ENCODE data around the gene DPP6.

The DPP6 gene

DNA sequence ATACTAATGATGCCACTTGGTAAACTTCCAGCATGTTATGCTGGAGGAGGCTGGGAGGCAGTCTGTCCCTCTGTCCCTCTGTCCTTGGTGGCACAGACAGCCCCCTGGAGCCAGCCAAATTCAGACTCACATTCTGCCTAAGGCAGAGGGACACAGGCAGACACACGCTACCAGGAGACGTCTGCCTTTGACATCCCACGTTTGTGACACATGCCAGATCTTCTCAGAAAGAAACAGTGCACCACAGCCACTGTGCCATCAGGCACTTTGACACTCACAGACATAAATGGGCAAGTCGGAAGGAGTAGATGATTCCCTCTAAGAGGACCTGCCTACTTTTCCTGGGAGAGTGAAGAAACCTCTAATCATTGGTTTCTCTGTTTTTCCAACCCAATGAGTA, 467.0 kb downstream of the DPP6 start:
- Histone ChIP-seq H3K27ac (no peak overlapping the region), H3K4me3 (no peak overlapping the region)
- DNase-seq (ENCODE audit: low spot score) = no peak
- TF ChIP-seq CTCF (IDR thresholded peaks at IDR 0.05) = no peak

DNA sequence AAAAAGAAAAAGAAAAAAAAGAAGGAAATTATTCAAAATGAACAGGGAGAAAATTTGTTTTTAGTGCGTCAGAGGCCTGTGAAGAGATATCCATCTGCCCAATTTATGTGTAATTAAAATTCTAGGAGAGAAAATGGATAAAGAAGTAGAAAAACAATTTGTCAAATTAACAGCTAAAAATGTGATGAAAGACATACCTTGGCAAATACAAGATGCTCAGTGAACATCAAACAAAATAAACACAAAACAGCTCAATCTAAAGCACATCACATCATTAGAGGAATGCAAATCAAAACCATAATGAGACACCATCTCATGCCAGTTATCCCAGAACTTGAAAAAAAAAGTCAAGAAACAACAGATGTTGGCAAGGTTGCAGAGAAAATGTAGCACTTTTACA, 477.9 kb downstream of the DPP6 start:
- no peak for TF ChIP-seq CTCF (IDR thresholded peaks at IDR 0.05)
- no peak overlapping the region for H3K4me3 ChIP-seq
- no peak for DNase-seq (ENCODE audit: low spot score)
- H3K27ac ChIP-seq = no peak overlapping the region

- TF ChIP-seq CTCF (IDR thresholded peaks at IDR 0.05) = no peak
- Histone ChIP-seq H3K4me3 (no peak overlapping the region), H3K27ac (no peak overlapping the region)
- DNase-seq (ENCODE audit: low spot score) = no peak
Observed at GRCh38 chr7:154532771-154533170, 480.6 kb downstream of the DPP6 start.

DNA sequence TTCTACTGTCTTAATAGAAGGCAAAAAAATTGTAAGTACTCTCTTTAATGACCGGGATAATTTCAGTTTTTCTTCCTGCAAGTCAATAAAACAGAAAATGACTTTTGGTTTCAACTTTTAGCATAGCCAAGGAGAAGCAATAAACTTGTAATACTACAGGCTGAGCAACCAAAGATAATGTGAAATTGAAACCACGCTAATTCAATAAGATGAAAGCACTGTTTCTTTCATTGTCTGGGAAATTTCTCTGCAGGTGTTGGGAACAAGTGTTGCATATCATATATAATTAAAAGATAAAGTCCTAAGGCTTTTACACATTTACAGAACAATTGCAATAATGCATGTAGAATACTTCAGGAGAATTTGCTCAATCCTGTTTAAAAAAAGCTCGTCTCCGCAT, 488.4 kb downstream of the DPP6 start:
- no peak for TF ChIP-seq CTCF (IDR thresholded peaks at IDR 0.05)
- DNase-seq (ENCODE audit: low spot score) = no peak
- no peak overlapping the region for H3K4me3 ChIP-seq
- H3K27ac ChIP-seq = no peak overlapping the region

- Histone ChIP-seq H3K4me3 (no peak overlapping the region), H3K27ac (no peak overlapping the region)
- DNase-seq (ENCODE audit: low spot score) = no peak
- TF ChIP-seq CTCF (IDR thresholded peaks at IDR 0.05) = no peak
Observed at GRCh38 chr7:154541606-154542005, 489.4 kb downstream of the DPP6 start.

DNA sequence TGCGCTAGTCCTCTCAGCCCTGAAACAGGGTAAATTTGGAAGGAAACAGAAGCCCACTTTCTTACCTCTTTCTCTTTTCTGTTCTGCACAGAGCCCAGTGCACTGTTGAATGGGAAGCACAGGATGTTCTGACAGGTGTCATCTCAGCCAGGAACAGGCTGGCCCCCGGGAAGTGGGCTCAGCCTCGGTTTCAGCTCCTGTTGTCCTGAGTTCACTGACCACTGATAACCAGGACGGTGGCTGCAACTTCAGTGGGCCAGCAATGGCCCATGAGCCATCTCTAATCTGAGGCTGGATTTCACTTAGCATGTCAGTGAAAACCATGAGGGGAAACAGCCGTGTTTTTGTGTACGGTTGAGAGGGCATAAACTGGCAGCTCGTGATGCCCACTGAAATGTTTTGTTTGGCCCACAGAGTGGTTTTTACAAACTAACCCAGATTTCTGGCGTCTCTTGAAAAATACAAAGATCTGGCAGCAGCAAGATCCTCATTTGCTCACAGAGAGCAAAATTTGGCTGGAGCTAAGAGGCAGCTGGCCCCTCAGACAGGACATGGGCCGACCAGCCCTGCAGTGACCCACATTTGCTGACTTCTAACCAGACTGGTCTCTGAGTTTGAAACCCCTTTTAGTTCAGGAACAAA, 494.9 kb downstream of the DPP6 start:
- no peak overlapping the region for H3K27ac ChIP-seq
- H3K4me3 ChIP-seq = no peak overlapping the region
- DNase-seq (ENCODE audit: low spot score) = no peak
- no peak for TF ChIP-seq CTCF (IDR thresholded peaks at IDR 0.05)

- no peak for DNase-seq (ENCODE audit: low spot score)
- no peak overlapping the region for H3K4me3 ChIP-seq
- no peak for TF ChIP-seq CTCF (IDR thresholded peaks at IDR 0.05)
- H3K27ac ChIP-seq = no peak overlapping the region
Observed at GRCh38 chr7:154553711-154554265, 501.6 kb downstream of the DPP6 start.

All from coronary artery (tissue), 2 donors.